Osteoblast (primary cell): Measurements from ENCODE around the gene EGFR. TPM values are rescaled to one million over a fixed set of nuclear protein-coding genes. Genes with fewer than 3 reads are reported as not detected.

Source experiments
- DNase-seq: peaks from one replicate; pipeline ENCODE4 v3.0.0; 2011; ENCODE audit warnings: low spot score, mixed read lengths; ENCODE audit not compliant: insufficient read length; ENCODE audit errors: missing footprints
- H2AFZ ChIP-seq: 2 replicates; pipeline ENCODE4 v1.6.0; 2011; ENCODE audit warnings: mild to moderate bottlenecking, low read length
- H3K27ac ChIP-seq: 2 replicates; pipeline ENCODE4 v1.5.1; 2011; ENCODE audit warnings: mild to moderate bottlenecking, low read depth, low read length, moderate library complexity
- H3K27me3 ChIP-seq: 2 replicates; pipeline ENCODE4 v1.6.0; 2012; ENCODE audit warnings: mild to moderate bottlenecking, control low read depth, inconsistent platforms, low read length, moderate library complexity; ENCODE audit not compliant: insufficient read depth
- H3K36me3 ChIP-seq: 2 replicates; pipeline ENCODE4 v1.5.1; 2011; ENCODE audit warnings: mild to moderate bottlenecking, low read length, control low read depth, moderate library complexity; ENCODE audit not compliant: insufficient read depth
- H3K4me1 ChIP-seq: 2 replicates; pipeline ENCODE4 v1.5.1; 2011; ENCODE audit warnings: mild to moderate bottlenecking, low read length, control low read depth, moderate library complexity; ENCODE audit not compliant: insufficient read depth
- H3K4me2 ChIP-seq: 2 replicates; pipeline ENCODE4 v1.6.0; 2011; ENCODE audit warnings: mild to moderate bottlenecking, low read length; ENCODE audit not compliant: insufficient read depth
- H3K4me3 ChIP-seq: fragments of 200-600 bp; sonication (generic); 3 replicates; pipeline ENCODE4 v1.5.1; 2012; ENCODE audit warnings: mild to moderate bottlenecking, low read length, inconsistent platforms; ENCODE audit not compliant: insufficient read depth
- H3K79me2 ChIP-seq: 2 replicates; pipeline ENCODE4 v1.6.0; 2012; ENCODE audit warnings: mild to moderate bottlenecking, low read length, control low read depth, inconsistent platforms; ENCODE audit not compliant: insufficient read depth
- H3K9me3 ChIP-seq: 2 replicates; pipeline ENCODE4 v1.5.1; 2011; ENCODE audit warnings: low read depth, low read length, control low read depth
- H4K20me1 ChIP-seq: 2 replicates; pipeline ENCODE4 v1.6.0; 2012; ENCODE audit warnings: mild to moderate bottlenecking, low read length, control low read depth; ENCODE audit not compliant: insufficient read depth
- total RNA-seq: library from RNA; depleted of rRNA; stranded (reverse); fragments of >200 nt; gene quantifications from 2 replicates; pipeline ENCODE4 v1.2.3, GENCODE V29; 2012
- TF ChIP-seq, protein P1 (sequence below): IDR thresholded peaks from 2 replicates; pipeline ENCODE4 v1.5.1; 2011; ENCODE audit warnings: mild to moderate bottlenecking, low read depth, low read length, moderate library complexity; ENCODE audit errors: extremely low read depth

EGFR gene
- total RNA-seq, 1 donor, result 104 TPM

DNA sequence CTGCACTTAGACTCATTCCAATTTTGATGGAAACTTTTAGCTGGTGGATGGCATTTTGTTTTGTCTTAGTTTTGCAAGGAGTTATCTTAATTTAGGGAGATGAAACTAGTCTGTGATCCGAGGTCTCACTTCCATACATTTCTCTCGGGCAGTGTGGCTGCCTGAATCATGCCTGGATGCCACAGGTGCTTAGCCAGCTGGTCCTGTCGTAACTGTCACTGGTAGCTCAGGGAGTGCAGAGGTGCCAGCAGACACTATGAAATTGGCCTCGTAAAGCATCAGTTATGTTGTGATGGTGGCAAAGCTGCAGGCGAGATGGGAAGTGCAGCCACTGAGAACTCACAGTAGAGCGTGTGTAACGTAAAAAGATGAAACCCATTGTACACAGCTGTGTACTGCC, 74.9 kb downstream of the EGFR start:
- peaks cover 95% of the 10 kb centered on the region for H3K79me2 ChIP-seq

DNA sequence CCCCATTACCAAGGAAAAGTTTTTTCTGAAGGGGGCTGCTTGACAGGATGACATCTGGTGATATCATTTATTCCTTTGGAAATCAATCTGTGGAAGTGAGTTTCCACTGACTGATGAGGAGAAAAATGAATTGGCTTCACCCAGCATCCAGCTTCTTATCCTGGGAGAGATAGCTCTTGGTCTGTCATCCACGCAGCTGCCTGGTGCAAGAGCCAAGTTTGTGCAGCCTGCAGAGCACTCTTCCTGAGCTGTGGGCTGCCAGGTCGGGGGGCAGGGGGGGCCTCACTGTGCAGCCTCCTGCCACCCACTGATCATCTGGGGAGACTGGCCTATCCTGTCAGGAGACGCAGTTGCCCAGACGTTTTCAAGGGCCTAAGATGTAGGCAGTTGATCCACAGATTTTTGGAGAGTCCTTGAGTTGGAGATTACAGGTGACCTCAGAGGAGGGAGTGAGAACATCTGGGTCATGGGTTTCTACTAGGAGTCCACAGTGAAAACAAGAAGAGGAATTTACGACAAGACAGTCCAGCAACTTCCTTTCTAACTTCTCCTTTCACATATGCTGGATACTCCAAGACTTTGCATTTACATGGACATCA, 75.4 kb downstream of the EGFR start:
- Histone ChIP-seq H3K4me2 (no peak overlapping the region), H3K36me3 (peaks cover 4% of the 10 kb centered on the region), H3K27ac (no peak overlapping the region), H2AFZ (no peak overlapping the region), H4K20me1 (peaks cover 16% of the 10 kb centered on the region), H3K27me3 (no peaks in the 10 kb centered on the region), H3K4me1 (peaks cover 16% of the 10 kb centered on the region), H3K9me3 (no peaks in the 10 kb centered on the region), H3K4me3 (no peak overlapping the region), H3K79me2 (peaks cover 95% of the 10 kb centered on the region)
- DNase-seq, result no peak
- TF ChIP-seq, protein P1, sequence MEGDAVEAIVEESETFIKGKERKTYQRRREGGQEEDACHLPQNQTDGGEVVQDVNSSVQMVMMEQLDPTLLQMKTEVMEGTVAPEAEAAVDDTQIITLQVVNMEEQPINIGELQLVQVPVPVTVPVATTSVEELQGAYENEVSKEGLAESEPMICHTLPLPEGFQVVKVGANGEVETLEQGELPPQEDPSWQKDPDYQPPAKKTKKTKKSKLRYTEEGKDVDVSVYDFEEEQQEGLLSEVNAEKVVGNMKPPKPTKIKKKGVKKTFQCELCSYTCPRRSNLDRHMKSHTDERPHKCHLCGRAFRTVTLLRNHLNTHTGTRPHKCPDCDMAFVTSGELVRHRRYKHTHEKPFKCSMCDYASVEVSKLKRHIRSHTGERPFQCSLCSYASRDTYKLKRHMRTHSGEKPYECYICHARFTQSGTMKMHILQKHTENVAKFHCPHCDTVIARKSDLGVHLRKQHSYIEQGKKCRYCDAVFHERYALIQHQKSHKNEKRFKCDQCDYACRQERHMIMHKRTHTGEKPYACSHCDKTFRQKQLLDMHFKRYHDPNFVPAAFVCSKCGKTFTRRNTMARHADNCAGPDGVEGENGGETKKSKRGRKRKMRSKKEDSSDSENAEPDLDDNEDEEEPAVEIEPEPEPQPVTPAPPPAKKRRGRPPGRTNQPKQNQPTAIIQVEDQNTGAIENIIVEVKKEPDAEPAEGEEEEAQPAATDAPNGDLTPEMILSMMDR, result no peak

More for the DNA sequence above, 74.9 kb downstream of the EGFR start:
- Histone ChIP-seq H3K4me1 (peaks cover 11% of the 10 kb centered on the region), H3K27ac (no peak overlapping the region), H3K4me2 (no peak overlapping the region), H4K20me1 (peaks cover 15% of the 10 kb centered on the region), H3K9me3 (no peaks in the 10 kb centered on the region), H3K36me3 (peaks cover 4% of the 10 kb centered on the region), H3K4me3 (no peak overlapping the region), H2AFZ (no peak overlapping the region), H3K27me3 (no peaks in the 10 kb centered on the region)
- TF ChIP-seq, protein P1, result no peak
- DNase-seq, result no peak

DNA sequence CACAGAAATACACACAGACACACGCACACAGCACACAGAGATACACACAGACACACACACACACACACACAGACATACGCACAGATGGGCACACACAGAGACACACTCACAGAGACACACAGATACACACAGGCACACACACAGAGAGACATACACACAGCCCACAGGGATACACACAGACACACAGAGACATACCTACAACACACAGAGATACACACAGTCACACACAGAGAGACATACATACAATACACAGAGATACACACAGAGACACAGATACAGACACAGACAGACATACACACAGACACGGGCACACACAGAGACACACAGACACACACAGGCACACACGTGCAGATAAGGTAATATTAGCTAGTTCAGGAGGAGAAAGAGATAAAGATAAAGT, 76.9 kb downstream of the EGFR start:
- H4K20me1 ChIP-seq, result peaks cover 24% of the 10 kb centered on the region
- no peaks in the 10 kb centered on the region for H3K27me3 ChIP-seq
- no peak for DNase-seq
- peaks cover 27% of the 10 kb centered on the region for H3K4me1 ChIP-seq
- no peak overlapping the region for H3K4me3 ChIP-seq
- H3K27ac ChIP-seq, result no peak overlapping the region
- H2AFZ ChIP-seq, result no peak overlapping the region
- TF ChIP-seq, protein P1, result no peak
- H3K4me2 ChIP-seq, result no peak overlapping the region
- peaks cover 95% of the 10 kb centered on the region for H3K79me2 ChIP-seq
- H3K36me3 ChIP-seq, result peaks cover 4% of the 10 kb centered on the region
- no peaks in the 10 kb centered on the region for H3K9me3 ChIP-seq

DNA sequence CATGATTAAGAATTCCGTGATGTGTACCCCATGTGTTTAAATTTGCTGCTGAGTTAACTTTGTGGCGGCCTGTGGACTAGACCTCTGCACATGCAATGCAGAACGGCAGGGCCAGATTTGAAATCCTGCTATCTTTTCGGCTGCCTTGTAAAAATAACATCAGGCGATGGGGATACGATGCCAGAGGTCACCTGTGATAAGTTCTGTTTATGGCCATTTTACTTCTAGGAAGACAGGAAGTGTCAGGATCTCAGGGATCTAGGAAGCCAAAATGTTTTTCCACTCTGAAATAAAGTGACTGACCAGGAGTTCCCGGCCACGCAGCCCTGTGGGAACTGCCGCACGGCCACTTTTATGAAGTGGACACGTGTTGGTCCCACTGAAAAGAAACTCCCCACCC, 77.5 kb downstream of the EGFR start:
- no peak overlapping the region for H2AFZ ChIP-seq
- no peak overlapping the region for H3K4me2 ChIP-seq
- H3K4me3 ChIP-seq, result no peak overlapping the region
- H3K27ac ChIP-seq, result no peak overlapping the region
- TF ChIP-seq, protein P1, result no peak
- no peaks in the 10 kb centered on the region for H3K9me3 ChIP-seq
- H3K4me1 ChIP-seq, result peaks cover 26% of the 10 kb centered on the region
- H4K20me1 ChIP-seq, result peaks cover 24% of the 10 kb centered on the region
- no peaks in the 10 kb centered on the region for H3K27me3 ChIP-seq
- DNase-seq, result no peak
- peaks cover 7% of the 10 kb centered on the region for H3K36me3 ChIP-seq
- peaks cover 94% of the 10 kb centered on the region for H3K79me2 ChIP-seq
